HEK293T (cell line): Measurements from ENCODE around the gene TAS1R2.

Experiments
- ELF4 ChIP-seq: fragments of 450-650 bp; IDR thresholded peaks from 2 replicates; pipeline ENCODE4 v1.6.1; 2017; ENCODE audit warnings: antibody characterized with exemption
- SP1 ChIP-seq: fragments of 450-650 bp; IDR thresholded peaks from 2 replicates; pipeline ENCODE4 v1.6.1; 2017
- SUZ12 ChIP-seq: fragments of 450-650 bp; IDR thresholded peaks from 2 replicates; pipeline ENCODE4 v1.6.1; 2016; ENCODE audit warnings: mild to moderate bottlenecking

DNA sequence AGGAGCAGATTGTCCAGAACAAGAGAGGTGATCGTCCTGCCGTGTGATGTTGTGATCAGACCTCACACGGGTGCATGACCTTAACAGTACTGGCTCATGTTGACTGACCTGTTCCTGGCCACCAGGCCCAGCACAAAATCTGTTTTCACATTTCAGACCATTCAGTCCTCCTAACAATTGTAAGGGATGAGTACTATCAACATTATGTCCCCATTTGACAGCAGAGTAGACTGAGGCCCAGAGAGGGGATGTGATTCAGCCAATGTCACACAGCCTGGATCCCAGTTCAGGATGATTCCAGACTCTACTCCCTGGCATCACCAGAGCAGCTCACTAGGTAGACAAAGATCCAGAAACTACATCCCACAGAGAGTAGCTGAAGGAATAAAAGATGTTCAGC is 7.4 kb upstream of the TAS1R2 start:
- no peak for TF ChIP-seq SP1
- TF ChIP-seq ELF4 = no peak
- TF ChIP-seq SUZ12 = no peak
